AG10803 (cell line): ENCODE results near the gene CHPF2.

ENCODE experiments used
- DNase-seq: peaks from one replicate; pipeline ENCODE4 v3.0.0; 2010; ENCODE audit warnings: low read depth
- H3K4me3 ChIP-seq: 2 replicates; pipeline ENCODE4 v1.5.1; 2011; ENCODE audit warnings: mild to moderate bottlenecking, low read length, control low read depth
- TF ChIP-seq, protein P1 (sequence below): conservative IDR thresholded peaks from 2 replicates; pipeline ENCODE4 v1.5.1; 2011; ENCODE audit warnings: mild to moderate bottlenecking, low read length, control low read depth, inconsistent platforms

The CHPF2 gene

DNA sequence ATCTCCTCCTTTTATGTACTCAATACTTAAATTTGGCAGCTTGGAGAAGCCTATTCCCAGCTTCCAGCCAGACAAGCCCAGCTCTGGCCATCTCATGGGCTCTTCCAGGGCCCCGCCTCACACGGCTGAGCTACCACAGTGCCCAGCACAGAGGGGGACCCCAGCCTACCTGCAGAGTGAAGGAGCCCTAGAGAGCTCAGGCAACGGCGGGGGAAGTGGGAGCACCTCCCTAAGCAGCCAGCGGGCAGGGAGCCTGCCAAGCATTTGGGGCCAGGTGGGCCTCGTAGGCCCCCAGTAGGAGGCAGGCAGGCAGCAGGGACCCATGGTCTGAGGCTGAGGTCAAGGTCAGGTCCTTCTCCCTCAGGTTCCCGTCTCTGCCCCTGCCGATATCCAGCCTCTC, 45.3 kb downstream of the CHPF2 start:
- TF ChIP-seq, protein P1, sequence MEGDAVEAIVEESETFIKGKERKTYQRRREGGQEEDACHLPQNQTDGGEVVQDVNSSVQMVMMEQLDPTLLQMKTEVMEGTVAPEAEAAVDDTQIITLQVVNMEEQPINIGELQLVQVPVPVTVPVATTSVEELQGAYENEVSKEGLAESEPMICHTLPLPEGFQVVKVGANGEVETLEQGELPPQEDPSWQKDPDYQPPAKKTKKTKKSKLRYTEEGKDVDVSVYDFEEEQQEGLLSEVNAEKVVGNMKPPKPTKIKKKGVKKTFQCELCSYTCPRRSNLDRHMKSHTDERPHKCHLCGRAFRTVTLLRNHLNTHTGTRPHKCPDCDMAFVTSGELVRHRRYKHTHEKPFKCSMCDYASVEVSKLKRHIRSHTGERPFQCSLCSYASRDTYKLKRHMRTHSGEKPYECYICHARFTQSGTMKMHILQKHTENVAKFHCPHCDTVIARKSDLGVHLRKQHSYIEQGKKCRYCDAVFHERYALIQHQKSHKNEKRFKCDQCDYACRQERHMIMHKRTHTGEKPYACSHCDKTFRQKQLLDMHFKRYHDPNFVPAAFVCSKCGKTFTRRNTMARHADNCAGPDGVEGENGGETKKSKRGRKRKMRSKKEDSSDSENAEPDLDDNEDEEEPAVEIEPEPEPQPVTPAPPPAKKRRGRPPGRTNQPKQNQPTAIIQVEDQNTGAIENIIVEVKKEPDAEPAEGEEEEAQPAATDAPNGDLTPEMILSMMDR, result no peak
- DNase-seq, result no peak
- H3K4me3 ChIP-seq, result no peak overlapping the region

DNA sequence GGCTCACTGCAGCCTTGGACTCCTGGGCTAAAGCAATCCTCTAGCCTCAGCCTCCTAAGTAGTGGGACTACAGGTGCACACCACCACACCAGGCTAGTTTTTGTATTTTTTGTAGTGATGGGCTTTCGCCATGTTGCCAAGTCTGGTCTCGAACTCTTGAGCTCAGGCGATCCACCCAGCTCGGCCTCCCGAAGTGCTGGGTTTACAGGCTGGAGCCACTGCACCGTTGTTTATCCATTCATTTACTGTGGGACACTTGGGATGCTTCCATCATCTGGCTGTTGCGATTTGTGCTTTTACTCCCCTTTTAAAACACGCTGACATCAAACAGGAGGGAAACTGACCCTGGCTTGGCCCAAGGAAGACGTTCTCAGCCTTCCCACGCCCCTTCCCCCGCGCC, 46.7 kb downstream of the CHPF2 start:
- H3K4me3 ChIP-seq, result no peak overlapping the region
- no peak for DNase-seq
- TF ChIP-seq, protein P1, result no peak

GRCh38 chr7:151279868-151280267, 47.6 kb downstream of the CHPF2 start:
- H3K4me3 ChIP-seq, result no peak overlapping the region
- TF ChIP-seq, protein P1, result no peak
- DNase-seq, result no peak

- DNase-seq, result no peak
- TF ChIP-seq, protein P1, result no peak
These were observed 48.2 kb downstream of the CHPF2 start for GRCh38 chr7:151280388-151281019.

GRCh38 chr7:151281686-151282085, 49.4 kb downstream of the CHPF2 start:
- TF ChIP-seq, protein P1, result no peak
- no peak for DNase-seq
- no peak overlapping the region for H3K4me3 ChIP-seq

More at GRCh38 chr7:151280388-151281019, 48.2 kb downstream of the CHPF2 start:
- no peak overlapping the region for H3K4me3 ChIP-seq

- TF ChIP-seq, protein P1, result no peak
- H3K4me3 ChIP-seq, result no peak overlapping the region
- no peak for DNase-seq
These were observed 49.8 kb downstream of the CHPF2 start for GRCh38 chr7:151282111-151282510.

GRCh38 chr7:151283302-151283701, 51.0 kb downstream of the CHPF2 start:
- TF ChIP-seq, protein P1, result no peak
- no peak for DNase-seq

More at GRCh38 chr7:151283302-151283701, 51.0 kb downstream of the CHPF2 start:
- no peak overlapping the region for H3K4me3 ChIP-seq
